ENCODE measurements around the gene RPS8.

- TF ChIP-seq SUZ12 (IDR thresholded peaks at IDR 0.05) (no peak), BHLHE40 (IDR thresholded peaks at IDR 0.05; ENCODE audit: borderline replicate concordance) (no peak), SP1 (IDR thresholded peaks at IDR 0.05) (no peak), ZNF384 (IDR thresholded peaks at IDR 0.05) (no peak)
These were observed 33.0 kb downstream of the RPS8 start, which contains the start of gene BTBD19 for GRCh38 chr1:44808063-44808937.
